HCT116 (cell line): ENCODE measurements around the gene ABCG8. TPM values are rescaled to one million over a fixed set of nuclear protein-coding genes. Genes with fewer than 3 reads are reported as not detected.

Experiments used
- ATAC-seq: fragments of 200-7000 bp; cut with Tn5 transposase; 2 replicates; pipeline ENCODE4 v1.9.1; 2020; ENCODE audit warnings: mild to moderate bottlenecking, moderate library complexity
- BruUV-seq: library from RNA; stranded (reverse); fragments of 400-500 nt; replicated peaks from 2 replicates; lab custom pipeline; 2021; lab: Mats Ljungman, UMichigan
- CTCF ChIA-PET: fragments of 300-600 bp; sonication (Branson Sonifier 250); formaldehyde crosslinking; loops from one replicate; lab custom pipeline; 2021; ENCODE audit warnings: antibody characterized with exemption; lab: Charles Lee
- POLR2A ChIA-PET: fragments of 300-600, 350-600 bp; sonication (Branson Sonifier 250); formaldehyde crosslinking; loops from one replicate; lab custom pipeline; 2021; ENCODE audit warnings: antibody characterized with exemption; lab: Charles Lee
- RAD21 ChIA-PET, 2 experiments: fragments of 300-600 bp; sonication (Branson Sonifier 250); formaldehyde crosslinking; loops; one replicate each; lab custom pipeline; 2023; ENCODE audit warnings: low total read pairs in 2 of 2; ENCODE audit not compliant: uncharacterized antibody in 2 of 2, unreplicated experiment in 2 of 2, low non-redundant PET in 1 of 2; lab: Charles Lee
- DNase-seq: peaks from one replicate; pipeline ENCODE4 v3.0.0-alpha.2; 2010; ENCODE audit warnings: low read depth, low spot score
- H2AFZ ChIP-seq: fragments of 200-600 bp; shearing (Covaris generic), sonication (generic); 2 replicates; pipeline ENCODE4 v1.6.1; 2017; ENCODE audit warnings: low read depth, mixed run types, mixed read lengths, antibody characterized with exemption, low read length; ENCODE audit not compliant: poor library complexity, severe bottlenecking
- H3K27ac ChIP-seq: 2 replicates; pipeline ENCODE4 v1.5.1; 2012; ENCODE audit warnings: low read depth, low read length
- H3K27me3 ChIP-seq: fragments of 200-600 bp; sonication (generic); 2 replicates; pipeline ENCODE4 v1.6.1; 2016; ENCODE audit warnings: mixed run types, low read length, mixed read lengths; ENCODE audit not compliant: insufficient read depth
- H3K36me3 ChIP-seq, 2 experiments: fragments of 200-500 bp in 1 of 2; fragments of 200-600 bp in 1 of 2; sonication (Bioruptor generic) in 1 of 2; sonication (generic) in 1 of 2; 2 replicates each; pipeline versions ENCODE4 v1.5.1 to v1.6.1; 2014 to 2016; ENCODE audit warnings: low read length in 2 of 2, inconsistent platforms in 1 of 2, mixed read lengths in 1 of 2, mixed run types in 1 of 2; ENCODE audit not compliant: insufficient read depth in 2 of 2, control insufficient read depth in 1 of 2
- H3K4me1 ChIP-seq, 2 experiments: fragments of 200-600 bp in 1 of 2; sonication (generic) in 1 of 2; 2 replicates each; pipeline versions ENCODE4 v1.5.1 to v1.6.1; 2012 to 2017; ENCODE audit warnings: low read length in 2 of 2, inconsistent platforms in 1 of 2, mild to moderate bottlenecking in 1 of 2, mixed read lengths in 1 of 2, mixed run types in 1 of 2, moderate library complexity in 1 of 2; ENCODE audit not compliant: insufficient read depth in 2 of 2, control insufficient read depth in 1 of 2
- H3K4me2 ChIP-seq: fragments of 200-600 bp; sonication (generic); 2 replicates; pipeline ENCODE4 v1.6.1; 2017; ENCODE audit warnings: mixed run types, low read length, mixed read lengths
- H3K4me3 ChIP-seq, 2 experiments: fragments of 200-600 bp in 1 of 2; sonication (generic) in 1 of 2; replicated peaks in 1 of 2; 2 replicates each; pipeline ENCODE4 v1.5.1; 2011 to 2016; ENCODE audit warnings: low read length in 2 of 2, control low read depth in 1 of 2, low read depth in 1 of 2, mild to moderate bottlenecking in 1 of 2, mixed read lengths in 1 of 2, mixed run types in 1 of 2
- H3K79me2 ChIP-seq: fragments of 200-600 bp; sonication (generic); 2 replicates; pipeline ENCODE4 v1.6.1; 2017; ENCODE audit warnings: mild to moderate bottlenecking, mixed run types, low read length, moderate library complexity, mixed read lengths; ENCODE audit not compliant: insufficient read depth
- H3K9ac ChIP-seq: fragments of 200-600 bp; sonication (generic); 2 replicates; pipeline ENCODE4 v1.6.1; 2016; ENCODE audit warnings: low read length, mixed read lengths
- H3K9me2 ChIP-seq: fragments of 200-600 bp; sonication (generic), shearing (Covaris generic); 2 replicates; pipeline ENCODE4 v1.6.1; 2017; ENCODE audit warnings: mixed run types, mild to moderate bottlenecking, moderate library complexity; ENCODE audit not compliant: insufficient read depth
- H3K9me3 ChIP-seq, 2 experiments: fragments of 200-500 bp in 1 of 2; fragments of 200-600 bp in 1 of 2; sonication (Bioruptor generic) in 1 of 2; sonication (generic) in 1 of 2; 2 replicates each; pipeline ENCODE4 v1.6.1; 2014 to 2017; ENCODE audit warnings: low read length in 2 of 2, mixed read lengths in 2 of 2, inconsistent platforms in 1 of 2, low read depth in 1 of 2, mild to moderate bottlenecking in 1 of 2, mixed run types in 1 of 2, moderate library complexity in 1 of 2; ENCODE audit not compliant: control insufficient read depth in 1 of 2, insufficient read depth in 1 of 2
- H4K20me1 ChIP-seq: fragments of 200-600 bp; sonication (generic), shearing (Covaris generic); 2 replicates; pipeline ENCODE4 v1.6.1; 2017; ENCODE audit warnings: mixed run types, mild to moderate bottlenecking, moderate library complexity; ENCODE audit not compliant: insufficient read depth
- CBX3 ChIP-seq: IDR thresholded peaks from 2 replicates; pipeline ENCODE4 v1.6.1; 2012; ENCODE audit warnings: low read depth
- CEBPB ChIP-seq: IDR thresholded peaks from 2 replicates; pipeline ENCODE4 v1.6.1; 2012; ENCODE audit warnings: low read depth
- ELF1 ChIP-seq: IDR thresholded peaks from 2 replicates; pipeline ENCODE4 v1.6.1; 2012; ENCODE audit warnings: low read depth, borderline replicate concordance
- EZH2 ChIP-seq: fragments of 200-600 bp; sonication (generic); IDR thresholded peaks from 2 replicates; pipeline ENCODE4 v1.6.1; 2017; ENCODE audit warnings: antibody characterized with exemption, mixed run types
- JUND ChIP-seq: IDR thresholded peaks from 2 replicates; pipeline ENCODE4 v1.6.1; 2012
- POLR2A ChIP-seq: IDR thresholded peaks from 2 replicates; pipeline ENCODE4 v1.7.0; 2011; ENCODE audit warnings: borderline replicate concordance; ENCODE audit not compliant: insufficient read depth, insufficient read length; ENCODE audit errors: extremely low read depth
- POLR2AphosphoS5 ChIP-seq: IDR thresholded peaks from 2 replicates; pipeline ENCODE4 v1.6.1; 2011; ENCODE audit warnings: mild to moderate bottlenecking, low read depth, low read length, moderate library complexity
- RAD21 ChIP-seq: IDR thresholded peaks from 2 replicates; pipeline ENCODE4 v1.6.1; 2012; ENCODE audit warnings: low read depth, mild to moderate bottlenecking
- SIN3A ChIP-seq: IDR thresholded peaks from 2 replicates; pipeline ENCODE4 v1.6.1; 2012; ENCODE audit warnings: low read depth
- SP1 ChIP-seq: IDR thresholded peaks from 2 replicates; pipeline ENCODE4 v1.6.1; 2012; ENCODE audit warnings: low read depth
- TCF7L2 ChIP-seq: IDR thresholded peaks from 2 replicates; pipeline ENCODE4 v1.7.0; 2011; ENCODE audit warnings: borderline replicate concordance, inconsistent platforms; ENCODE audit not compliant: insufficient read depth, insufficient read length; ENCODE audit errors: extremely low read depth
- ZFX ChIP-seq: fragments of 450-650 bp; IDR thresholded peaks from 2 replicates; pipeline ENCODE4 v1.6.1; 2017
- ZNF274 ChIP-seq: fragments of 200-500 bp; sonication (Bioruptor generic); IDR thresholded peaks from 2 replicates; pipeline ENCODE4 v1.6.1; 2014; ENCODE audit warnings: mild to moderate bottlenecking, low read depth, low read length, inconsistent platforms
- intact Hi-C: fragments of 100-400 bp; cut with micrococcal nuclease; formaldehyde crosslinking; loops from 2 replicates; pipeline ENCODE4 v1.10.0; 2022
- total RNA-seq: library from RNA; stranded (reverse); gene quantifications from one replicate; pipeline ENCODE4 v1.2.1, GENCODE V29; 2021; ENCODE audit not compliant: unreplicated experiment
- TF ChIP-seq, protein P1 (sequence below): IDR thresholded peaks from 2 replicates; pipeline ENCODE4 v1.6.1; 2012; ENCODE audit warnings: low read depth
- TF ChIP-seq, protein P2 (sequence below): IDR thresholded peaks from 2 replicates; pipeline ENCODE4 v1.6.1; 2012
- TF ChIP-seq, protein P3 (sequence below): IDR thresholded peaks from 2 replicates; pipeline ENCODE4 v1.6.1; 2012
- TF ChIP-seq, protein P4 (sequence below): IDR thresholded peaks from 2 replicates; pipeline ENCODE4 v1.6.1; 2011; ENCODE audit warnings: mild to moderate bottlenecking, low read length, moderate library complexity; ENCODE audit not compliant: insufficient replicate concordance; ENCODE audit errors: extremely low read depth

The ABCG8 gene
- total RNA-seq, 1 experiment from 2014 or later = 0.05 TPM

DNA sequence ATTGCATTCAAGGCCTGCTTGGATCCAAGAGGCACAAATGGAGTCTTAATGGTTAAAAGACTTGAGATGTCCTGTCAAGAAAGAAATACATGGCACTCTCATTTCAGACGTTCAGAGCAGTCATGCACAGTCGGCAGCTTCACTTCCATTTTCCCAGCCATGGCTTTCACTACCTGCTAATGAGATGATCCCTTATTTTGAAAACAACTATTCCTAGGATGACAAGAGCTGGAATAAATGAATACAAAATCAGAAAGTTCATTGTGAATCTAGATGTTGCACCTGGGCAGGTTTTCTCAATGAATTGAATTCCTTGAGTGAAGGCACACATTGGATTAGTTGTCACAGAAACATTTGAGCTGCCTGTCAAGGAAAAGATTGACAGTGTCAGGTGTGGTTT lies 25.8 kb upstream of the ABCG8 start:
- no peak for ATAC-seq
- no peaks in the 10 kb centered on the region for H3K4me1 ChIP-seq
- H3K79me2 ChIP-seq = no peaks in the 10 kb centered on the region
- H3K4me2 ChIP-seq = no peak overlapping the region
- POLR2A ChIA-PET = no interaction called here
- H3K27ac ChIP-seq = no peak overlapping the region
- no peaks in the 10 kb centered on the region for H3K9me3 ChIP-seq
- H3K9ac ChIP-seq = no peak overlapping the region
- H3K9me2 ChIP-seq = no peaks in the 10 kb centered on the region
- CTCF ChIA-PET = no interaction called here
- intact Hi-C loops = no loop called here
- H3K27me3 ChIP-seq = no peaks in the 10 kb centered on the region
- RAD21 ChIA-PET = no interaction called here
- no peaks in the 10 kb centered on the region for H4K20me1 ChIP-seq
- no TSS peak for BruUV-seq
- no peaks in the 10 kb centered on the region for H3K36me3 ChIP-seq
- H3K4me3 ChIP-seq = no peak overlapping the region
- no peak overlapping the region for H2AFZ ChIP-seq
- TF ChIP-seq SP1 = no peak
- TF ChIP-seq ZNF274 = no peak
- TF ChIP-seq, protein P1, sequence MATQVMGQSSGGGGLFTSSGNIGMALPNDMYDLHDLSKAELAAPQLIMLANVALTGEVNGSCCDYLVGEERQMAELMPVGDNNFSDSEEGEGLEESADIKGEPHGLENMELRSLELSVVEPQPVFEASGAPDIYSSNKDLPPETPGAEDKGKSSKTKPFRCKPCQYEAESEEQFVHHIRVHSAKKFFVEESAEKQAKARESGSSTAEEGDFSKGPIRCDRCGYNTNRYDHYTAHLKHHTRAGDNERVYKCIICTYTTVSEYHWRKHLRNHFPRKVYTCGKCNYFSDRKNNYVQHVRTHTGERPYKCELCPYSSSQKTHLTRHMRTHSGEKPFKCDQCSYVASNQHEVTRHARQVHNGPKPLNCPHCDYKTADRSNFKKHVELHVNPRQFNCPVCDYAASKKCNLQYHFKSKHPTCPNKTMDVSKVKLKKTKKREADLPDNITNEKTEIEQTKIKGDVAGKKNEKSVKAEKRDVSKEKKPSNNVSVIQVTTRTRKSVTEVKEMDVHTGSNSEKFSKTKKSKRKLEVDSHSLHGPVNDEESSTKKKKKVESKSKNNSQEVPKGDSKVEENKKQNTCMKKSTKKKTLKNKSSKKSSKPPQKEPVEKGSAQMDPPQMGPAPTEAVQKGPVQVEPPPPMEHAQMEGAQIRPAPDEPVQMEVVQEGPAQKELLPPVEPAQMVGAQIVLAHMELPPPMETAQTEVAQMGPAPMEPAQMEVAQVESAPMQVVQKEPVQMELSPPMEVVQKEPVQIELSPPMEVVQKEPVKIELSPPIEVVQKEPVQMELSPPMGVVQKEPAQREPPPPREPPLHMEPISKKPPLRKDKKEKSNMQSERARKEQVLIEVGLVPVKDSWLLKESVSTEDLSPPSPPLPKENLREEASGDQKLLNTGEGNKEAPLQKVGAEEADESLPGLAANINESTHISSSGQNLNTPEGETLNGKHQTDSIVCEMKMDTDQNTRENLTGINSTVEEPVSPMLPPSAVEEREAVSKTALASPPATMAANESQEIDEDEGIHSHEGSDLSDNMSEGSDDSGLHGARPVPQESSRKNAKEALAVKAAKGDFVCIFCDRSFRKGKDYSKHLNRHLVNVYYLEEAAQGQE = no peak
- DNase-seq = no peak

DNA sequence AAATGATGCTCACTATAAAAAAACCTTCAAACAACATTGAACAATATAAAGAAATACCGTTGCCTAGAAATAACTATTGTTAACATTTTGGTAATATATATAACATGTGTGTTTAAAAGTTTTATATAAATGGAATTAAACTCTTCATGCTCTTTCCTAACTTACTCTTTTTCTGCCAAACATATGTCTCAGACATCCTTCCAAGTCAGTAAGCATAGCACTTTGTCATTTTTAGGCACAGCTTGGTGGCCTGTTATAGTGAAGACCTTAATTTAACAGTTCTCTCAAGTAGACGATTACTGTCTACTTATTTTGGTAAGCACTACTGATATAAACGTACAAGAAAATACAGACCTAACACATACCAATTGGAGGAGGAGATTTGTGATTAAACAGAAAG lies 24.1 kb upstream of the ABCG8 start:
- no peak overlapping the region for H3K4me2 ChIP-seq
- no peaks in the 10 kb centered on the region for H3K36me3 ChIP-seq
- ChIA-PET CTCF (no interaction called here), RAD21 (no interaction called here), POLR2A (no interaction called here)
- BruUV-seq = no TSS peak
- no peaks in the 10 kb centered on the region for H4K20me1 ChIP-seq
- H3K9ac ChIP-seq = no peak overlapping the region
- H3K9me2 ChIP-seq = no peaks in the 10 kb centered on the region
- H2AFZ ChIP-seq = no peak overlapping the region
- H3K9me3 ChIP-seq = no peaks in the 10 kb centered on the region
- peaks cover 0 to 8% of the 10 kb centered on the region in 2 experiments; a peak in 2 of 4 replicates for H3K4me1 ChIP-seq
- intact Hi-C loops = no loop called here
- ATAC-seq = no peak
- H3K27me3 ChIP-seq = no peaks in the 10 kb centered on the region
- DNase-seq = no peak
- no peak overlapping the region for H3K4me3 ChIP-seq
- H3K27ac ChIP-seq = no peak overlapping the region
- no peaks in the 10 kb centered on the region for H3K79me2 ChIP-seq
- TF ChIP-seq, protein P2, sequence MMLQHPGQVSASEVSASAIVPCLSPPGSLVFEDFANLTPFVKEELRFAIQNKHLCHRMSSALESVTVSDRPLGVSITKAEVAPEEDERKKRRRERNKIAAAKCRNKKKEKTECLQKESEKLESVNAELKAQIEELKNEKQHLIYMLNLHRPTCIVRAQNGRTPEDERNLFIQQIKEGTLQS = no peak
- TF ChIP-seq RAD21 (no peak), ELF1 (no peak), SP1 (no peak), ZFX (no peak), CEBPB (no peak), POLR2AphosphoS5 (no peak), POLR2A (no peak), SIN3A (no peak), TCF7L2 (no peak), JUND (no peak), CBX3 (no peak), EZH2 (no peak)
- TF ChIP-seq, protein P3, sequence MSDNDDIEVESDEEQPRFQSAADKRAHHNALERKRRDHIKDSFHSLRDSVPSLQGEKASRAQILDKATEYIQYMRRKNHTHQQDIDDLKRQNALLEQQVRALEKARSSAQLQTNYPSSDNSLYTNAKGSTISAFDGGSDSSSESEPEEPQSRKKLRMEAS = no peak
- TF ChIP-seq, protein P4, sequence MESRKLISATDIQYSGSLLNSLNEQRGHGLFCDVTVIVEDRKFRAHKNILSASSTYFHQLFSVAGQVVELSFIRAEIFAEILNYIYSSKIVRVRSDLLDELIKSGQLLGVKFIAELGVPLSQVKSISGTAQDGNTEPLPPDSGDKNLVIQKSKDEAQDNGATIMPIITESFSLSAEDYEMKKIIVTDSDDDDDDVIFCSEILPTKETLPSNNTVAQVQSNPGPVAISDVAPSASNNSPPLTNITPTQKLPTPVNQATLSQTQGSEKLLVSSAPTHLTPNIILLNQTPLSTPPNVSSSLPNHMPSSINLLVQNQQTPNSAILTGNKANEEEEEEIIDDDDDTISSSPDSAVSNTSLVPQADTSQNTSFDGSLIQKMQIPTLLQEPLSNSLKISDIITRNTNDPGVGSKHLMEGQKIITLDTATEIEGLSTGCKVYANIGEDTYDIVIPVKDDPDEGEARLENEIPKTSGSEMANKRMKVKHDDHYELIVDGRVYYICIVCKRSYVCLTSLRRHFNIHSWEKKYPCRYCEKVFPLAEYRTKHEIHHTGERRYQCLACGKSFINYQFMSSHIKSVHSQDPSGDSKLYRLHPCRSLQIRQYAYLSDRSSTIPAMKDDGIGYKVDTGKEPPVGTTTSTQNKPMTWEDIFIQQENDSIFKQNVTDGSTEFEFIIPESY = no peak
